GM21515 (cell line): ENCODE data around the gene JMJD8.
"Not testable (repeated sequence)": the region's sequence is repeated elsewhere in the genome, so short reads cannot be mapped to it uniquely, and the experiment has no call there.

Source experiments
- ATAC-seq: cut with Tn5 transposase; IDR thresholded peaks from one replicate; pipeline ENCODE4 v1.9.1; 2021; ENCODE audit not compliant: unreplicated experiment

JMJD8 gene

GRCh38 chr16:693766-694165, 9.6 kb upstream of the JMJD8 start:
- no peak for ATAC-seq

DNA sequence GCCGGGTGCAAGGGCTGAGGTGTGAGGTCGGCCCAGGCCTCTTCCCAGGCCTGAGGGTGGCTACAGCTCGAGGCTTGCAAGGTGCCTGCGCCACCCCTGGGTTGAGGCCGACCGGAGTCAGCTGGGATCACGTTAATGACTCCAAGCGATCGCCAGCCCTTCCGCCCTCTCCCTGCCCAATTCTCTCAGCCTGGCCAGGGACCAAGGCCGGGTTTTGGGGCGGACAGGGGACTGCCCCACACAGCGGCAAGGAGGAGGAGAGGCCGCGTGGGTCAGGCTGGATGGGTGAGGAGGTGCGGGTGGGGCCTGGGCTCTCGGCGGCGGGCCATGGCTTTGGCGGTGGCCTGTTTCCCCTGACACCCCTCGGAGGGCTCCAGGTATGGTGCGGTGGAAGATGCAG, 9.2 kb upstream of the JMJD8 start:
- ATAC-seq = no peak

DNA sequence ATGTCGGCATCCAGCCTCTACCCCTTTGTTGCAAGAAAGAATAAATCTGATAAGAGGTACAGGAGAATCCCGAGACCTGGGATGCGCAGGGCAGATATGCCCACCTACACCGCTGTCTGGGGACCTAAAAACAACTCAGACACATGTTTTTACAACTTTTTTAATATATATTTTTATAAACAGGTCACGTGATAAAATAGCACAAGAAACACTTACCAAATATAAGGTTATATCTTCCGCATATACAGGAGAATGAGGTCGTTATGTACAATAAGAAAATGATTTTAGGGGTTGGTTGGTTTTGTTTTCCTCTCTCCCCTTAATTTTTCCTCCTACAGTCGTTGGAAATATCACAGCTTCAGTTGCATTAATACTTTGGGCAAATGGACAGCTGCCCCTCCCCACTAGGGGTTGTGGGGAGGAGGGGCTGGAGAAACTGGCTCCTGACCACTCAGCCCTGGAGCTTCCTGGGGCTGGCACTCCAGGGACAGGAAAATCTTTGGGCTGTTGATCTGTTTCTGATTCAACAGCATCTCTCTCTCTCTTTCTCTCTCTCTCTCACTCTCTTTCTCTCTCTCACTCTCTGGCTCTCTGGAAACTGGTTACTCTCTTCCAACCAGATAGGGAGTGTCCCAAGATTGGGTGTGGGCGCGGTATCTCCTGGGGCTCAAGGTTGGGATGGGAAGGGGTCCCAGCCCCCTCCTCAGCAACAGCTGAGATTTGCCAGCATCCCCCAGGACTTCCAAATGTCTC, 8.4 kb upstream of the JMJD8 start:
- ATAC-seq = no peak

- ATAC-seq = not testable (repeated sequence)
Measured at GRCh38 chr16:691242-691641, 7.1 kb upstream of the JMJD8 start.

DNA sequence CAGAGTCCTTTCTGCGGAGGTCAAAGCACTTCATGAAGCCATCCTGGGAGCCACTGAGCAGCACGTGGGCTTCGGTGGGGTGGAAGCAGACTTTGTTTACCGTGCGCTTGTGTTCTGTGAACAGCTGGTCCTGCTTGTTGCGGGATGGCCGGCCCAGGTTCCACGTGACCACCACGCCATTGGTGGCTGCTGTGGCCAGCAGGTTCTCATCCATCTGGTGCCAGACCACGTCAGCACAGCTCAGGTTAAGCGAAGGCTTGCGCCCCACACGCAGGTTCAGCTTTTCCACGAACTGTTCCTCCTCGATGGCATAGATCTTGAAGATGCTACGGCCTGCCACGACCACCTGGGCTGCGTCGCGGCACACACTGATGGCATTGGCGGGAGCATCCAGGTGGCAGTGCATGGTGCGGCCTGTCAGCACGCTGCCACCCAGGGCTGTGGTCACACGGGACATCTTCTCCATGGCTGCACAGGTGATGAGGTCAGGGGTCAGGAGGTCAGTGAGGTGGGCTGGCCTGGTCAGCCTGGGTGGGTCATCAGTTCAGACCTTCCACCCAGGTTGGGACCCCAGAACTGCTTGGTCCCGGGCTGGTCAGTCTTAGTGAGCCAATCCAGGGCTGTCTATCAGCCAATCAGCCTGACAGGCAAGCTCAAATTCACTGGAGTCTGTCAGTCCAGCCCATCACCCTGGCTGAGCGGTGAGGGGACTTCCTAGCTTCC, 5.2 kb upstream of the JMJD8 start:
- no peak for ATAC-seq

DNA sequence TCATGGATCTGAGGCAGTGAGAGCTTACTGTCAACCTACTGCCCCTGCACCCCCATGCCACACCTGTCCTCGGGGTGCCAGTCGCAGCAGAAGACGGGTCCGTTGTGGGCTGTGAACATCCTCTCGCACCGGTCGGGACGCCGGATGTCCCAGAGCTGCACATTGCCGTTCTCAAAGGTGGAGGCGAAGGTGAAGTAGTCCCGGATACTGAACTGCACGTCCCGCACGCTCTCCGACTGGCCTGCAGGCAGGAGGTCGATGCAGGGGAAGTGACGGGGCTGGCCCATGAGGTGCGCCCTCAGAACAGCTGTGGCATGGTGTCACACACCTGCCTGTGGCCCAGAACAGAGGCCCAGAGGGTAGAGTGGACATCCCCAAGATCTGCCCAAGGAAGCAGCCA, 3.4 kb upstream of the JMJD8 start:
- no peak for ATAC-seq

DNA sequence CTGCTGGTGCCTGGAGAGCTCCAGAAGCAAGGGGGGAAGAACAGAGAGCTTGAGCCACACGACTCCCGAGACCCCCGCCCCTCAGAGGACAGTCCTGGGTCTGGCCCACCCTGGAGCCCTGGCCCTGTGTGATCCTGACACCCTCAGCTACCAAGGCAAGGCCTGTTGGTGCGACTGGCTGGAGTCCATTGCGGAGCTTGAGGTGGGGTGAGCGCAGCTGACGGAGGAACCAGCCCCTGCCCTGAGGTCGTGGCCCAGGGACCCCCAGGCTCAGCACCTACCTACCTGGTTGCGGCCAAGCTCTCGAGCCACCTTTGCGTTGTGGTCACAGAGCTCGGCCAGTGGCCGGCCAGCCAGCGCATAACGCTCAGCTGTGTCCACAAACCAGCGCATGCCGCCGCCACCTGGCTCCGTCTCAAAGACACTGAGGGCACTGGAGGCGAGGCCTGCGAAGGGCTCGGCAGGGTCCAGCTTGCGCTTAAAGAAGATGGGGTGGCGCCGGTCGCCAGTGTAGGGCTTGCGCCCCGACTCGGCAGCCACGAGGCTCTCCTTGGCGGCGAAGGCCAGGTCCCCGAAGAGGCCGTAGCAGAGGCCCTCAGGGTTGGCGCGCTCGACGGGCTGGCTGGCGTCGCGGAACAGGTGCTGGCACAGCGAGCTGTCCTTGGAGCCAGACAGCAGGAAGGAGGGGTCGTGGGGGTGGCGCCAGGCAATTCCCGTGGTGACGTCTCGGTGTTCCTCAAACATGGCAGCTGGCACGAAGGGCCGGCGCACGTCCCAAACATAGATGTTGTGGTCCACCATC, 2.5 kb upstream of the JMJD8 start:
- ATAC-seq = no peak

DNA sequence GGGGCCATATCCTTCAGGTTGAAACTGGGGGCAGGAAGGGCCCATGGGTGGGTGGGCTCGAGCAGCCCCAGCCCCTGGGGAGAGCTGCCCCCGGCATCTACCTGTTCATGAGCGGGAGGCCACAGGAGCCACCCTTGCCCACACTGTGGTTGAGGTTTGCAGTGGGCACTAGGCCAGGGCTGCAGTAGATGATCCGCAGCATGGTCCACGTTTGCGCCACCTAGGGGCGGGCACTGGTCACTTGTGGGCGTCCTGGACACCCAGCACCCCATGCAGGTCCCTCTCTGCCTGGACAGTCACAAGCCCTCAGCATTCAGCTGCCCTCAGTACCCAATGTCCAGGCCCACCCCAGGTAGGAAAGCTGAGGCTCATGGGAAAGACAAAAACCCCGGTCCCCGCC, 1.8 kb upstream of the JMJD8 start:
- no peak for ATAC-seq

DNA sequence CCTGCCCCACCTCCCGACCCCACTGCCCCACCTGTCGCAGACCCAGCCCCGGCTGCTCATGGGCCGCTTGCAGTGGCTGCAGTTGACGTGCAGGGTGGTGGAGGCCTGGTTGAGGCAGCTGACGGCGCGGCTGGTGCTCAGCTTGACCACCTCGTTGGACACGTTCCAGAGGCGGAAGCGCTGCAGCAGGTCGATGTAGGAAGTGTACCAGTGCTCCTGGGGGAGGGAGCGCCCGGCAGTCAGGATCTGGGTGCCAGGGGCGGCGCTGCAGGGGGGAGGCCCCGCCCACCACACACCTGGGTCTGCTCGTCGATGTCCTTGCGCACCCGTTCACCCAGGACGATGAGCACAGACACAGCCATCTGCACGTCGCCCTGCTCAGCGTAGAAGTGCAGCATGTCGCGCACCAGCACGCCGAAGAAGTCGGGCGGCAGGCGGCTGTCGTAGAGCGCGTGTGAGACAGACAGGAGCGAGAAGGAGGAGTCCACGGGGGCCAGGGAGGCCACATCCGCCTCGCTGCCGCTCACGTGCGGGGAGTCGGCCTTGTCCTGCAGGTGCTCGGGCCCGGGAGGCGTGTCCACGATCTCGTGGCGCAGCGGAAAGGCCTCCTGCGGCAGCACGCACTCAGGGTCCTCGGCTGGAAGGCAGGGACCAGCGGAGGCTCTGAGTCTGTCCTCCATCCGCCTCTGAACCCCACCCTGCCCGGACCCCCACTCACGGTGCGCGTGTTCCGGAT, 995 bp upstream of the JMJD8 start:
- no peak for ATAC-seq

GRCh38 chr16:683396-684070, 601 bp downstream of the JMJD8 start:
- no peak for ATAC-seq

DNA sequence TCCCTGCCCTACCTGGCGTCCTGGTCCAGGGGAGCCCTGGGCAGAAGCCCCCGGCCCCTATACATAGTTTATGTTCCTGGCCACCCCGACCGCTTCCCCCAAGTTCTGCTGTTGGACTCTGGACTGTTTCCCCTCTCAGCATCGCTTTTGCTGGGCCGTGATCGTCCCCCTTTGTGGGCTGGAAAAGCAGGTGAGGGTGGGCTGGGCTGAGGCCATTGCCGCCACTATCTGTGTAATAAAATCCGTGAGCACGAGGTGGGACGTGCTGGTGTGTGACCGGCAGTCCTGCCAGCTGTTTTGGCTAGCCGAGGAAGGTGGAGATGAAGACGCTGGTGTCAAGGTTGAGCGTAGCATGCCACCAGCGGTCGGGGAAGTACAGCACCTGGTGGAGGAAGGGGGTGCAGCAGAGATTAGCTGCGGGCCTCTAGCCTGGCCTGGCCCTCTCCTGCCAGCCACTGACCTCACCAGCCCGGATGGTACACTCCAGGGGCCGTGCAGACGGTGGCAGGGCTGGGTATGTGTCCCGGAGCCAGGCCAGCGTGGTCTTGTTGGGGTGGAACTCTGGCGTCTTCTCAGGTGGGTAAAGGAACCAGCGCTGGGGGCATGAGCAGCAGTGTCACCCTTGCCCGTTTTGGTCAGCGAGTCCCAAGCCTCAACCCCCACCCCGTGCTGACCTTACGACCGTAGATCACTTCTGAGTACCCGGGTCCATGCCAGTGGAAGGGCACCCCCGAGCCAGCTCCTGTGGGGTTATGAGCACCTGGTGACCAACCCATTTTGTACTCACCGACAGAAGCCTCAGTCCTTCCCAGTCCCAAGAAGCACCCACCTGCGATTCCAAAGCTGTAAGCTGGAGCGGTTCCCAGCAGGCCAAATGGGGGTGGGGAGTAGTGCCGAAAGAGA, 1.4 kb downstream of the JMJD8 start:
- ATAC-seq = no peak

DNA sequence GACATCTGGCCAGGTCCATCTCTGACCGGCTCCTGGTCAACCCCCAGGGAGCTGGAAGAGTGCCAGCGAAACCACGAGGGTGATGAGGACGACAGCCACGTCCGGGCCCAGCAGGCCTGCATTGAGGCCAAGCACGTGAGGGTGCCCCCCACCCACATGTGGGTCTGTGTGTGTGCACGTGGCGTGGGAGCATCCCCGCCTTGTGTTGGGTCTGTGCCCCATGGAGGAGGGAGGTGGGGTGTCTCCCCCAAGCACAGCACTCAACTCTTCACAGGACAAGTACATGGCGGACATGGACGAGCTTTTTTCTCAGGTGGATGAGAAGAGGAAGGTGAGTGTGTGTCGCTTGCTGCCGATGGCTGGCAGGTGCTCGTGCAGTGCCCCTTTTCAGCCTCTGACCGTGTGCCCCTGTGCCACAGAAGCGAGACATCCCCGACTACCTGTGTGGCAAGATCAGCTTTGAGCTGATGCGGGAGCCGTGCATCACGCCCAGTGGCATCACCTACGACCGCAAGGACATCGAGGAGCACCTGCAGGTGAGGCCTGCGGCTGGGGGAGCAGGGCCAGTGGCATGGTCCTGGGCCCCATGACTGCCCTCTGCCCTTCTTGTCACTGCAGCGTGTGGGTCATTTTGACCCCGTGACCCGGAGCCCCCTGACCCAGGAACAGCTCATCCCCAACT, 2.2 kb downstream of the JMJD8 start:
- no peak for ATAC-seq

- ATAC-seq = no peak
Measured at GRCh38 chr16:680967-681745, 3.0 kb downstream of the JMJD8 start.

DNA sequence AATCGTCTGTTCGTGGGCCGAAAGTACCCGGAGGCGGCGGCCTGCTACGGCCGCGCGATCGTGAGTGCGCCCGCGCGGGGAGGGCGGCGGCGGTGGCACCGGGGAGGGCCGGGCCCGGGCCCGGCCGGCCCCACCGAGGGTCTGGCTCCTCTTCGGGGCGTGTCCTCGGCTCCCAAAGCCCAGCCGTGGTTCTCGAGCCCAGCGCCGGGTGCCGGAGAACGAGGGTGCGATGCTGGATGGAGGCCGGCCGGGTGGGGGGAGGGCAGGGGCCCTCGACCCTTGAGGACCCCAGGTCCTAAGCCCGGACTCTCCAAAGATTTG, 3.5 kb downstream of the JMJD8 start:
- ATAC-seq = no peak

GRCh38 chr16:679814-680624, 4.1 kb downstream of the JMJD8 start, which contains the start of gene STUB1:
TSS of gene STUB1 (plus strand) at chr16:680410. CDS start at chr16:680526, 116 bp downstream.
- peak; percentile 34 for ATAC-seq

DNA sequence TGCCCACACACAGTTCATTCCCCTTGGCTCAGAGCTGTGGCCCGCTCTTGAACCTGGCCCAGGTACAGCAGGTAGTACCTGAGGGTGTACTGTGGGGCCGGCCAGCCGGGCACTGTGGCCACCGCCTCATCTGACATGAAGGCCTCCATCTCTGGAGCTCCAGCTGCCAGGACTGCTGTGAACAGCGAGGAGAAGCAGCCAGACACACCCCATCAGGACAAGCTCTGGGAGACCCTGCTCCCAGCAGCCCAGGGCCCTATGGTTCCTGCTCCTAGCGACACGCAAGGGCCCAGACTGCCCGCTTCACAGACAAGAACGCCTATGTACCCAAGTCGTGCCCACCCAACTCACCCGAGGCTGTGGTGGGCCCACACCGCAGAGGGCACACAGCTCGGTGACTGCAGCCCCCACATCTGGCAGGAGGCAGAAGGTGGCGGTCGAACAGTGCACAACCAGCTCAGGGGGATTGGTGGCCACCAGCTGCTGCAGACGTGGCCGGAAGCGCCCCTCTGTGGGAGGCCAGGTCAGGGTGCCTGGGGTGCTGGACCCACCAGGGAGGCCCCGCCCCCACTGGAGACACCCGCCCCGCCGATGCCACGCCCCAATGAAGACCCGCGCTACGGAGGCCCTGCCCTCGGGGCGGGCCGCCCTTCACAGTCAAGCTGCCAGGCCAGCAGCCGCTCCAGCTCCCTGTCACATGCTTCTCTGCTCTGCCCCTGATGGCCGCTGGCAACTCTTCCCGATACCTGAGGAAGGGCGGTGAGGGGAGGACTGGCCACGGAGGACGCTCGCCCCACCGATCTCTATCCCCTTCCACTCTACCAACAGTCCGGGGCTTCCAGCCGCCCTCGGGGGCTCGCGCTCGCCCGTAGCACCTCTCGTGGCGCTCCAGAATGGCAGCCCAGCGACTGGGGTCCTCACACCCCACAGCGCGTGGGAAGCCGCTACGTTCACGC, 5.0 kb downstream of the JMJD8 start:
- ATAC-seq = no peak
